Small intestine (tissue), 7 donors: ENCODE measurements around the gene KLHL7. TPM values are rescaled to one million over a fixed set of nuclear protein-coding genes. Genes with fewer than 3 reads are reported as not detected.
A peak's percentile ranks its signal among the peaks of the same experiment; 100 is the strongest.

Experiments
- DNase-seq, 2 donors: peaks; one replicate each; pipeline versions ENCODE4 v3.0.0 to v3.0.0-alpha.2; 2013
- FAIRE-seq: peaks from 2 replicates; lab custom pipeline; 2012; peaks lifted over from hg19 to GRCh38; lab: Jason Lieb, UNC
- H3K27ac ChIP-seq, 3 donors: one replicate each; pipeline ENCODE4 v1.5.1; 2013; ENCODE audit warnings: low read length in 2 of 3, mild to moderate bottlenecking in 2 of 3, control low read depth in 1 of 3, inconsistent platforms in 1 of 3, low read depth in 1 of 3, moderate library complexity in 1 of 3
- H3K27me3 ChIP-seq, 3 donors: one replicate each; pipeline ENCODE4 v1.6.1; 2013; ENCODE audit warnings: low read length in 3 of 3, inconsistent platforms in 1 of 3; ENCODE audit not compliant: control insufficient read depth in 3 of 3, insufficient read depth in 3 of 3
- H3K36me3 ChIP-seq, 3 donors: one replicate each; pipeline ENCODE4 v1.6.1; 2013; ENCODE audit warnings: low read length in 3 of 3, inconsistent platforms in 1 of 3, low read depth in 1 of 3, mild to moderate bottlenecking in 1 of 3, moderate library complexity in 1 of 3; ENCODE audit not compliant: control insufficient read depth in 3 of 3, insufficient read depth in 2 of 3
- H3K4me1 ChIP-seq, 3 donors: one replicate each; pipeline ENCODE4 v1.6.1; 2013; ENCODE audit warnings: low read length in 2 of 3, inconsistent platforms in 1 of 3, low read depth in 1 of 3, mild to moderate bottlenecking in 1 of 3, moderate library complexity in 1 of 3; ENCODE audit not compliant: control insufficient read depth in 3 of 3, insufficient read depth in 2 of 3
- H3K4me3 ChIP-seq, 3 donors: one replicate each; pipeline ENCODE4 v1.5.1; 2013; ENCODE audit warnings: low read length in 3 of 3, control low read depth in 1 of 3, inconsistent platforms in 1 of 3, low read depth in 1 of 3, mild to moderate bottlenecking in 1 of 3, moderate library complexity in 1 of 3
- H3K9me3 ChIP-seq, 2 donors: one replicate each; pipeline ENCODE4 v1.6.1; 2013; ENCODE audit warnings: low read depth in 1 of 2, low read length in 1 of 2; ENCODE audit not compliant: control insufficient read depth in 2 of 2, insufficient read depth in 1 of 2
- WGBS, 3 donors: extraction: QIAGEN DNeasy Blood & Tissue Kit; methylation state at CpG; one replicate each; pipeline ENCODE4 v1.1.7; 2013; 5-methylcytosine and 5-hydroxymethylcytosine counted together
- polyA plus RNA-seq, 4 donors: library from polyadenylated mRNA; stranded (reverse) in 3 of 4; unstranded in 1 of 4; fragments of 200-250 nt in 3 of 4; fragments of 120-200 nt in 1 of 4; gene quantifications; one replicate each; pipeline versions ENCODE4 v1.2.1 to v1.2.3, GENCODE V29; 2013
- donor health status: healthy with polysubstance abuse.
- donor health status: control.
- donor health status: control.
- donor health status: Bipolar disorder and iron deficiency.
- donor health status: healthy.

Gene KLHL7
- polyA plus RNA-seq, 4 donors = 12.5 to 24.8 (median 16.1) TPM

DNA sequence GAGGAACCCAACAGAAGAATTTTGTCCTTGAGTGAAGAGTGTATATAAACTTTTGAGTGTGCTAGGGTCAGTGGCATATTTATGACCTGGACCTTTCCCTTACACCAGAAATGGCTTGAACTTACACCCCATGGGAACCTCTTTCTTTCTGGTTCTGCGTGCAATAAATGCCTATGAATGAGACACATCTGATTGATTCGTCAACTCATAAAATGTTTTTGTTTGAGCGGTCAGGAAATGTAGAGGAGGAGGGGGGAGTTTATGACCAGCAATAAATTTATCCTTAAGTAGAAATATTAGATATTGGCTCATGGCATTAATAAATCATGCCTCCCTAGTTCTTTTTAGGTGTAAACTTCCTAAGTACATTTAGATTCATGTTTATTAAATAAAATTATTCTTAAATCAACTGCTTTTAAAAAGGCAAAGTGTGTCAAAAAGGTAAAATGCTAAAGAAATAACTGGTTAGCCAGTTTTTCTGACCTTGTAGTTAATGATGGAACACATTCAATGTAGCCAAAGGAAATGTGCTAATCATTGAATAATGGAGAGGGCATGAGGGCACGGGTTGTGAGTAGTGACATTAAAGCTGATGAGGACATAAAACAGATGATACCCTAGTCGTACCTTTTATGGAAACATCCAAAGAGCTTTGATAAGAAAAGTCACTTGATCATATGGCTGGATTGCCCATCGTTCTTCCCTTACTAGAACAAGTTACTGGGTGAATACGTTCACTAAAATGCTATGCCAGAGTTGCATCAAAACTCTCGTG is 62.7 kb downstream of the KLHL7 start:
- FAIRE-seq (no peak), DNase-seq (no peak)
- Histone ChIP-seq H3K27ac (no peak overlapping the region), H3K27me3 (no peaks in the 10 kb centered on the region), H3K4me1 (no peaks in the 10 kb centered on the region), H3K9me3 (no peaks in the 10 kb centered on the region), H3K36me3 (peaks cover 0 to 14% (median 2%) of the 10 kb centered on the region in 3 donors), H3K4me3 (peak overlapping the region in 1 of 3 donors; percentile 1)
- 82 to 91% (median 91%) methylated on average over 8 of the region's 8 CpGs for WGBS, 3 donors

DNA sequence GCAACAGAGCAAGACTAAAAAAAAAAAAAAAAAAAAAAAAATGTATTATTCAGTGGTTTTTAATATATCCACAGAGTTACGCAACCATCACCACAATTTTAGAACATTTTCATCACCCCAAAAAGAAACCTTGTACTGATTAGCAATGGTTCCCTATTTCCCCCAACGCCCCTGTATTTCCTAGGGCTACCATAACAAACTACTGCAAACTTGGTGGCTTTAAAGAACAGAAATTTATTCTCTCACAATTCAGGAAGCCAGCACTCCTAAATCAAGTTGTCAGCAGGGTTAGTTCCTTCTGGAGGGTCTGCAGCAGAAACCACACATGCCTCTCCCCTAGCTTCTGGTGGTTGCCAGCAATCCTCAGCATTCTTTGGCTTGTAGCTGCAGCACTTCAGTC is 70.4 kb downstream of the KLHL7 start:
- H3K9me3 ChIP-seq = no peaks in the 10 kb centered on the region
- no peak for FAIRE-seq
- WGBS, 3 donors = 60 to 91% (median 90%) methylated on average over 2 of the region's 2 CpGs

DNA sequence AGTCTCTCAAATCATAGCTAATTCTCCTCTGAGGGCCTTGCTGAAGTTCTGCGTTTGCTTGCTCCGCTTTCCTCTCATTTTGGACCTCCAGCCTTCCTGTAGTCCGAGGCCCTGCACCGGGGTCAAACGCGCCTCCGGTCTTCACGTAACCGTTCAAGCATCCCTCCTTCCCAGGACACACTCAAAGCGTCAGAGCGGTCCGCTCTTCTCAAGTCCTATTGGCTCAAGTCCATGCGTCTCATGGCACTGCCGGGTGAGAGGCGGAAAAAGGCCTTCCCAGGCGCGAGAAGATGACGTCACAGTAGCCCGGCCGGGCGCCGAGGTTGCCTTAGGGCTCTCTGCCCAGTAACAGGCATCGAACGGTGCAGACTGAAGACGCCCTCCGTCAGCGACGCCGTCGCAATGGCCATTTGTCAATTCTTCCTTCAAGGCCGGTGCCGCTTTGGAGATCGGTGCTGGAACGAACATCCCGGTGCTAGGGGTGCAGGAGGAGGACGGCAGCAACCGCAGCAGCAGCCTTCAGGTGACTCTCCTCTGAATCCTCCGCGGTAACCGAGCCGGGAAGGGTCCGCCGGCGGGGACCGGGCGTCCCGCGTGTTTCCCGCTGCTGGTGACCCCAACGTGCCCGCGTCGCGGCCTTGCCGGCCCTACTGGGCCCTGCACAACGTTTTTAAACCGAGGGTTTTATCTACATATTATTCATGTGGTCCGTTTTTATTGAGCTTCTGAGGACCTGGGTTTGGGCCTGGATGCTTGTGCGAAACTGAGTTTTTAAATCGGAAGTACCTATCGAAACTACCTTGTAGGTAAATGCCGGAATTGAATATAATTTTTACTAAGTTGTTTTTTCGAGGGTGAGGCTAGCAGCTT is 76.3 kb downstream of the KLHL7 start, which contains the start of gene NUP42:
Gene NUP42 (plus strand): TSS at position 365 of the 870 bp plus-strand sequence. CDS start 38 bp downstream, at position 403.
- 0% methylated on average over 63 of the region's 63 CpGs for WGBS, 3 donors
- peaks cover 3 to 9% (median 7%) of the 10 kb centered on the region in 3 donors for H3K4me1 ChIP-seq
- DNase-seq (peak; percentile 99), FAIRE-seq (no peak)
- H3K9me3 ChIP-seq = no peaks in the 10 kb centered on the region
- peaks cover 0 to 4% (median 0%) of the 10 kb centered on the region in 3 donors for H3K36me3 ChIP-seq
- H3K27ac ChIP-seq = peak within 1 kb of the TSS; percentile 68 to 98 (median 96)
- no peaks in the 10 kb centered on the region for H3K27me3 ChIP-seq
- H3K4me3 ChIP-seq = peak within 1 kb of the TSS; percentile 48 to 93 (median 65)

More for the DNA sequence above, 70.4 kb downstream of the KLHL7 start:
- no peak for DNase-seq
- Histone ChIP-seq H3K27me3 (no peaks in the 10 kb centered on the region), H3K27ac (no peak overlapping the region), H3K4me3 (no peak overlapping the region), H3K36me3 (peaks cover 1 to 5% (median 4%) of the 10 kb centered on the region in 3 donors), H3K4me1 (no peaks in the 10 kb centered on the region)

DNA sequence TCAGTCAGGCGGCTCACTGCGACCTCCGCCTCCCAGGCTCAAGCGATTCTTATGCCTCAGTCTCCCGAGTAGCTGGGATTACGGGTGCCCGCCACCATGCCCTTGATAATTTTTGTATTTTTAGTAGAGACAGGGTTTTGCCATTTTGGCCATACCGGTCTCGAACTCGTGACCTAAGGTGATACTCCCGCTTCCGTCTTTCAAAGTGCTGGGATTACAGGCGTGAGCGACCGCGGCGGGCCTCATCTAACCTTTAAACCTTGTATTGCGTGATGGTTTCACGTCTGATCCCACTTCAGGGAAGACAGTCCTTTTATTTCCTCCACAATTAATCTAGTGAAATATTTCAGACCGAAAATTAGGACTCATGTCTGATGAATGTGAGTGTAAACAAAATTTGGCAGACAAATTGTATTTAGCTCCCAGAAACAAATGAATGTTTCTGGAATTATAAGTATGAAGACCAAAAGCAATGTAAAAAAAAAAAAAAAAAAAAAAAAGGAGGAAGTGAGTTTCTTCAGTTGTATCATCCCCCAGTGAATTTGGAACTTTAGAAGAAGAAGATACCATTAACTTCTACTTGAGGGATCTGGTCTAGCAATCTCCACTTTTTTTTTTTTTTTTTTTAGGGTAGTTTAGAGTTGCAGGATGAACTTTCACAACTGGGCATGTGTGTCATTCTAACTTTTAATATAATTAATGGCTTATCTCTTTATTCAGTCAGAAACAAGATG is 77.9 kb downstream of the KLHL7 start:
- no peaks in the 10 kb centered on the region for H3K9me3 ChIP-seq
- H3K36me3 ChIP-seq = peaks cover 0 to 12% (median 0%) of the 10 kb centered on the region in 3 donors
- no peak for FAIRE-seq
- H3K27ac ChIP-seq = no peak overlapping the region
- no peaks in the 10 kb centered on the region for H3K27me3 ChIP-seq
- peaks cover 3 to 9% (median 7%) of the 10 kb centered on the region in 3 donors for H3K4me1 ChIP-seq
- peak overlapping the region in 2 of 3 donors; percentile 5 to 93 for H3K4me3 ChIP-seq
- DNase-seq = no peak
- WGBS, 3 donors = 90 to 92% (median 91%) methylated on average over 20 of the region's 20 CpGs

DNA sequence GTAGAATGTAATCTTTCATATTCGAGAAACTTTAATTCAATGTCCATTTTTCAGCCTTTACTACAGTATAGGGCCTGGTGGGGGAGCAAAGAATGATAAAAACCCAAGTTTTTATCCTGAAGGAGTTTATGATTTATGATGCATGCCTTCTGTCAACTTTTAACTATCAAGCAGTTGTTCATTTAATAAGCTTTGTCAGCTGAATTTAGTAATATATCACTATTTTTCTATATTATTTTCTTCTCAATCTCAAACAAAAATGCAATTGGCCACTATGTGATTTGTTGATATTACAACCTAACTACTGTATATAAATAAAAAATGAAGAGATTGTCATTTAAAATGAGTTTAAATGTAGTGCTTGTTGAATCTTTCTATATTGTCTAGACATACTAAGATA is 78.7 kb downstream of the KLHL7 start:
- Histone ChIP-seq H3K27me3 (no peaks in the 10 kb centered on the region), H3K9me3 (peaks cover 0 to 2% of the 10 kb centered on the region in 2 donors), H3K4me1 (peaks cover 3 to 9% (median 7%) of the 10 kb centered on the region in 3 donors), H3K27ac (no peak overlapping the region), H3K36me3 (peaks cover under 1 to 14% (median 2%) of the 10 kb centered on the region in 3 donors), H3K4me3 (no peak overlapping the region)
- DNase-seq = no peak
- WGBS, 3 donors = 71 to 80% (median 72%) methylated on average over 1 of the region's 1 CpG
- FAIRE-seq = no peak

DNA sequence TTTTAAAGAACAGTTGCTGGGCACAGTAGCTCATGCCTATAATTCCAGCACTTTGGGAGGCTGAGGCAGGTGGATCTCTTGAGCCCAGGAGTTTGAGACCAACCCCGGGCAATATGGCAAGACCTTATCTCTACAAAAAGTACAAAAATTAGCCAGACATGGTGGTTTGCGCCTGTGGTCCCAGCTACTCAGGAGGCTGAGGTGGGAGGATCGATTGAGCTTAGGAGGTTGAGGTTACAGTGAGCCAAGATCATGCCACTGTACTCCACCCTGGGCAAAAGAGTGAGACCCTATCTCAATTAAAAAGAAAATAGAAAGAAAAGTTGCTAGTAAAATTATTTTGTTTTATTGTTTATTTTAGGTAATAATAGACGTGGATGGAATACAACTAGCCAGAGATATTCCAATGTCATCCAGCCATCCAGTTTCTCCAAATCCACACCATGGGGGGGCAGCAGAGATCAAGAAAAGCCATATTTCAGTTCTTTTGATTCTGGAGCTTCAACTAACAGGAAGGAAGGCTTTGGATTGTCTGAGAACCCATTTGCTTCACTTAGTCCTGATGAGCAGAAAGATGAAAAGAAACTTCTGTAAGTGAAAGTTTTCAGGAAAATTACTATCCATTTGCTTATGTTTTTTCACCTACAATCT is 79.2 kb downstream of the KLHL7 start:
- peaks cover 0 to 4% of the 10 kb centered on the region in 2 donors for H3K9me3 ChIP-seq
- peaks cover 3 to 19% (median 3%) of the 10 kb centered on the region in 3 donors for H3K36me3 ChIP-seq
- WGBS, 3 donors = 75 to 78% (median 76%) methylated on average over 4 of the region's 4 CpGs
- H3K27me3 ChIP-seq = no peaks in the 10 kb centered on the region
- H3K4me1 ChIP-seq = peaks cover 3 to 9% (median 7%) of the 10 kb centered on the region in 3 donors
- FAIRE-seq = no peak
- DNase-seq = peak; percentile 38 to 48
- no peak overlapping the region for H3K4me3 ChIP-seq
- no peak overlapping the region for H3K27ac ChIP-seq

DNA sequence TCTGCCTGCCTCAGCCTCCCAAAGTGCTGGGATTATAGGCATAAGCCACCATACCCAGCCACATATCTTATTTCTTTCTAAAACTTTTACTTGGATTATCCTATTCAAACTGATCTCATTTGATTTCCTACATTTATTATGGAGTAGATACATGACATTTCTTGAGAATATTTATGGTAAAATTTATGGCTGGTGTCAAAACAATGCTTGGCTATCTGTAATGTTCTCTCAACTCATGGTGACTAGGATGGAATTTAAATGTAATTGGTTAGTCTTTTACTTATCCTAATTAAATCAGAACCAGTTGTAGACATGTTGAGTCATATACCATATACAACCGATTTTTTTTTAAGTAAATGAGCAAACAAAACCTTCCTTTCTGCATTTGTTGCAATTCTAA is 80.4 kb downstream of the KLHL7 start:
- Histone ChIP-seq H3K4me1 (peaks cover 3 to 9% (median 7%) of the 10 kb centered on the region in 3 donors), H3K36me3 (peaks cover 3 to 19% (median 3%) of the 10 kb centered on the region in 3 donors), H3K27ac (no peak overlapping the region), H3K27me3 (no peaks in the 10 kb centered on the region), H3K4me3 (no peak overlapping the region), H3K9me3 (peaks cover 0 to 4% of the 10 kb centered on the region in 2 donors)
- DNase-seq (no peak), FAIRE-seq (no peak)
- WGBS, 3 donors = 41 to 77% (median 55%) methylated on average over 1 of the region's 1 CpG
